Left ventricle myocardium inferior (tissue), 1 donor: ENCODE data around the gene CLEC2A. TPM values are rescaled to one million over a fixed set of nuclear protein-coding genes. Genes with fewer than 3 reads are reported as not detected.
A peak's percentile ranks its signal among the peaks of the same experiment; 100 is the strongest.
"Not testable (repeated sequence)": the region's sequence is repeated elsewhere in the genome, so short reads cannot be mapped to it uniquely, and the experiment has no call there.

ENCODE experiments used
- DNase-seq: peaks from one replicate; pipeline ENCODE4 v3.0.0-alpha.2; 2020
- H3K27ac ChIP-seq: fragments of 200-600 bp; replicated peaks from 2 replicates; pipeline ENCODE4 v1.8.0; 2021
- H3K27me3 ChIP-seq: fragments of 200-600 bp; 2 replicates; pipeline ENCODE4 v1.8.0; 2021; ENCODE audit warnings: low read depth
- H3K36me3 ChIP-seq: fragments of 200-600 bp; 2 replicates; pipeline ENCODE4 v1.8.0; 2021
- H3K4me1 ChIP-seq: fragments of 200-600 bp; 2 replicates; pipeline ENCODE4 v1.8.0; 2021
- H3K4me3 ChIP-seq: fragments of 200-600 bp; 2 replicates; pipeline ENCODE4 v1.8.0; 2021; ENCODE audit warnings: mild to moderate bottlenecking, moderate library complexity
- H3K9me3 ChIP-seq: fragments of 200-600 bp; replicated peaks from 2 replicates; pipeline ENCODE4 v1.8.0; 2021
- intact Hi-C: fragments of 100-400 bp; cut with micrococcal nuclease; formaldehyde crosslinking; loops from one replicate; pipeline ENCODE4 v1.11.0; 2022
- total RNA-seq: library from RNA; stranded (reverse); fragmentation: NEBNext Ultra II Directional; extraction: Animal tissue kit (Norgen Biotek cat#: 25700); gene quantifications from one replicate; pipeline ENCODE4 v1.2.1, GENCODE V29; 2021
- TF ChIP-seq, protein P1 (sequence below): fragments of 200-600 bp; IDR thresholded peaks from 2 replicates; pipeline ENCODE4 v1.8.0; 2021; ENCODE audit warnings: antibody characterized with exemption, mild to moderate bottlenecking, borderline replicate concordance
- donor health status: DM: no; HTN: yes; CAD: no; lungs with severe emphysema.

CLEC2A gene
- total RNA-seq, 1 donor from 2014 or later: not detected

GRCh38 chr12:9880532-9881078 is 51.6 kb downstream of the CLEC2A start:
- intact Hi-C loops: no loop called here
- H3K9me3 ChIP-seq: no peaks in the 10 kb centered on the region
- no peak overlapping the region for H3K27ac ChIP-seq
- no peak for DNase-seq
- H3K4me3 ChIP-seq: no peak overlapping the region
- H3K27me3 ChIP-seq: no peaks in the 10 kb centered on the region
- no peaks in the 10 kb centered on the region for H3K36me3 ChIP-seq
- H3K4me1 ChIP-seq: no peaks in the 10 kb centered on the region
- TF ChIP-seq, protein P1, sequence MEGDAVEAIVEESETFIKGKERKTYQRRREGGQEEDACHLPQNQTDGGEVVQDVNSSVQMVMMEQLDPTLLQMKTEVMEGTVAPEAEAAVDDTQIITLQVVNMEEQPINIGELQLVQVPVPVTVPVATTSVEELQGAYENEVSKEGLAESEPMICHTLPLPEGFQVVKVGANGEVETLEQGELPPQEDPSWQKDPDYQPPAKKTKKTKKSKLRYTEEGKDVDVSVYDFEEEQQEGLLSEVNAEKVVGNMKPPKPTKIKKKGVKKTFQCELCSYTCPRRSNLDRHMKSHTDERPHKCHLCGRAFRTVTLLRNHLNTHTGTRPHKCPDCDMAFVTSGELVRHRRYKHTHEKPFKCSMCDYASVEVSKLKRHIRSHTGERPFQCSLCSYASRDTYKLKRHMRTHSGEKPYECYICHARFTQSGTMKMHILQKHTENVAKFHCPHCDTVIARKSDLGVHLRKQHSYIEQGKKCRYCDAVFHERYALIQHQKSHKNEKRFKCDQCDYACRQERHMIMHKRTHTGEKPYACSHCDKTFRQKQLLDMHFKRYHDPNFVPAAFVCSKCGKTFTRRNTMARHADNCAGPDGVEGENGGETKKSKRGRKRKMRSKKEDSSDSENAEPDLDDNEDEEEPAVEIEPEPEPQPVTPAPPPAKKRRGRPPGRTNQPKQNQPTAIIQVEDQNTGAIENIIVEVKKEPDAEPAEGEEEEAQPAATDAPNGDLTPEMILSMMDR: no peak

DNA sequence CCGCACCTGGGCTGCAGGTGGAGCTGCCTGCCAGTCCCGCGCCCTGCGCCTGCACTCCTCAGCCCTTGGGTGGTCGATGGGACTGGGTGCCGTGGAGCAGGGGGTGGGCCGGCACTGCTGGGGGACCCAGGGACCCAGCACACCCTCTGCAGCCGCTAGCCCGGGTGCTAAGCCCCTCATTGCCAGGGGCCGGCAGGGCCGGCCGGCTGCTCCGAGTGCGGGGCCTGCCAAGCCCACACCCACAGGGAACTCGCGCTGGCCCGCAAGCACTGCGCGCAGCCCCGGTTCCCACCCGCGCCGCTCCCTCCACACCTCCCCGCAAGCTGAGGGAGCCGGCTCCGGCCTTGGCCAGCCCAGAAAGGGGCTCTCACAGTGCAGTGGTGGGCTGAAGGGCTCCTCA is 56.0 kb downstream of the CLEC2A start:
- H3K27me3 ChIP-seq, DNase-seq, intact Hi-C loops, H3K4me3 ChIP-seq, H3K9me3 ChIP-seq, H3K36me3 ChIP-seq, H3K4me1 ChIP-seq, H3K27ac ChIP-seq: not testable (repeated sequence)

DNA sequence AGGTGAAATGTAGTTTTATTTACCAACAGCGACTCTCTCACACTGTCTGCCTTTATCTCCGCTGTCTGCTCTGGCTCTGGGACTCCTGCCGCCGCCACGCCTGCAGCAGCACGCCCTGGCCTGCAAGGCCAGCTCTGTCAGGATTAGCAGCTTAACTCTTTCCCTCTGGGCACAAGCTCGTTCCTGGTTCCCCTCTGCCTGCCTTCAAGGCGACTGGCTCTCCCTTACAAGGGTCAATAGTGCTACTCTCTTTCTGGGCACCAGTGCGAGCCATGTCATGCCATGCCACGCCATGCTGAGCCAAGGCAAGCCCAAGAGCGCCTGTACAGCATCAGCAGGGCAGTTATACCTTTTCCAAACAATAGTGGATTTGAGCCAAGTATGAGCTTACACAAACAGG is 59.4 kb downstream of the CLEC2A start:
- Histone ChIP-seq H3K36me3 (no peaks in the 10 kb centered on the region), H3K4me1 (peaks cover 5% of the 10 kb centered on the region), H3K9me3 (no peaks in the 10 kb centered on the region), H3K27ac (no peak overlapping the region), H3K27me3 (no peaks in the 10 kb centered on the region), H3K4me3 (no peak overlapping the region)
- TF ChIP-seq, protein P1: no peak
- DNase-seq: no peak
- intact Hi-C loops: no loop called here

GRCh38 chr12:9872162-9872561 is 60.0 kb downstream of the CLEC2A start:
- intact Hi-C loops: no loop called here
- Histone ChIP-seq H3K27ac (no peak overlapping the region), H3K9me3 (no peaks in the 10 kb centered on the region), H3K27me3 (no peaks in the 10 kb centered on the region), H3K4me3 (no peak overlapping the region), H3K36me3 (no peaks in the 10 kb centered on the region), H3K4me1 (peaks cover 5% of the 10 kb centered on the region)
- TF ChIP-seq, protein P1: no peak
- DNase-seq: no peak

- peak overlapping the region; percentile 63 for H3K4me3 ChIP-seq
- TF ChIP-seq, protein P1: no peak
- peaks cover 5% of the 10 kb centered on the region for H3K4me1 ChIP-seq
- no peak for DNase-seq
- no peaks in the 10 kb centered on the region for H3K27me3 ChIP-seq
- no peaks in the 10 kb centered on the region for H3K36me3 ChIP-seq
- no peaks in the 10 kb centered on the region for H3K9me3 ChIP-seq
- intact Hi-C loops: no loop called here
- peak overlapping the region; percentile 89 for H3K27ac ChIP-seq
Measured at GRCh38 chr12:9870286-9870866, 61.8 kb downstream of the CLEC2A start.

DNA sequence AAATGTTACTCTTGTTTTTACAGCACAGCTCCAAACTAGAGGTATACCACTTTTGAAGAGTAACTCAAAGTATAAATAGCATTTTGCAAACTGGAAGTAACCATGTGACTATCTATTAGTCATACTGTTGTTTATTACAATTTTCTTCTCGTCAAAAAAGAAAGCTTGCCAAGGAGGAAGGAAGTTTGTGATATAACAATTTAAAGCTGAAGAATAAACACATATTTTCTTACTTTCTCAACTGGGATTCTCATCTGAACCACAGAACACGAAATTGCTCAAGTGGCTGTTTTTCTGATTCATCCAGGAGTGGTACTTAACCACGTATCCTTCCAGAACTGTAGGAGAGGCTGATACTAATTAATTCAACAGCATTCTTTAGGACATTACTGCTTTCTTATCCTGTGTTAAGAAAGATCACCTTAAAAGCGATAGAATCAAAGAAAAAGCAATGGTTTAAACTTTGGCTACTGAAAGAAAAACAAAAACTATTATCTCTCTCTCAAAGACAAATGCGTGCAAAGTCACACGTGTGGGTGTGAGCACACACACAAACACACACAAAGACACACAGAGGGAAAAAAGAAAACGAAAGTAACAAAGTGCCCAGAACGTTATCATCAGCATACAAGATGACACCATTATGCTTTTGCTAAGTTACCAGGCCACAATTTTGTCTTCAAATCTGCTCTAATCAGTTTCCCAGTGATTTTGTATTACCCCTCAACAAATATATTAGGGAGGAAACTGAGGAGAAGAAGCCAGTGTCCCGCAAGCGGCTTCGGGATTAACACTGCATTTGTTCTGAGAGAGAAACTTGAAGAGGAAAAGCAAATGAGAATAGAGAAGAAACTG is 62.6 kb downstream of the CLEC2A start, which contains the start of gene CLEC2B:
TSS of gene CLEC2B (minus strand) at position 48 of the 855 bp plus-strand sequence.
- Histone ChIP-seq H3K36me3 (no peaks in the 10 kb centered on the region), H3K4me3 (peak within 1 kb of the TSS; percentile 63), H3K4me1 (peaks cover 5% of the 10 kb centered on the region), H3K9me3 (peaks cover 3% of the 10 kb centered on the region), H3K27me3 (no peaks in the 10 kb centered on the region), H3K27ac (peak within 1 kb of the TSS; percentile 89)
- DNase-seq: no peak
- intact Hi-C loops: no loop called here
- TF ChIP-seq, protein P1: no peak
